ENCODE results near the gene BANF1. TPM values are rescaled to one million over a fixed set of nuclear protein-coding genes. Genes with fewer than 3 reads are reported as not detected.

Gene BANF1
- total RNA-seq, 4 donors from 2014 or later = 35.9 to 61.2 (median 43.4) TPM

DNA sequence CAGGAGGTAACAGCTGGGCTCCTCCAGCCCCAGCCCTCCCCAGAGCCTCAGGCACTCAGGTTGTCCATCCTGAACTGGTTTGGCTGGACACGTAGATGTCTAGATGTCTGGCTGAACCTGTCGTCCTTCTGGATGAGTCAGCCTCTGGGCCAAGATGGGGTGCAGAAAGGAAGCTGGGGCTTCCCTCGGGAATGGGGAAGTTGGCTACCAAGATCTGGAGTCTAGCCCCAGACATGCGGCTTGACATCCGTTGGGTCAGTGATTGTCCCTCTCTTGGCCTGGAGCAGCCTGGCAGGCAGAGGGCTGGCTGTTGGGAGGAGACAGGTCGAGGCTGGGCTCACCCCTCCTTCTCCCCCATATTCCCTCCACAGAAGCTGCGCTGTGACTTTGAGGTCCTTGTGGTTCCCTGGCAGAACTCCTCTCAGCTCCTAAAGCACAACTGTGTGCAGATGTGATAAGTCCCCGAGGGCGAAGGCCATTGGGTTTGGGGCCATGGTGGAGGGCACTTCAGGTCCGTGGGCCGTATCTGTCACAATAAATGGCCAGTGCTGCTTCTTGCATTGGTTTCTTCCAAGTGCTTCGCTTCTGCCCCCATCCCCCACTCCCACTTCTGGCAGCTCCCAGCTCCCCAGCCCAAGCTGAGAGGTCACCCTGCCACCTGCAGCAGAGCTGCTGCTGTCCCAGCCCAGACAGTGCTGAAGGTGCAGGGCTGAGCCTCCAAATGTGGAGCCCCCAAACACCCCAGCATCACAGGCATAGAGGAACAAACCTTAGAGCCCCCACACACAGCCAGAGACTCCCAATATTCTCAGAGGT lies 10.9 kb downstream of the BANF1 start:
- WGBS, 2 donors (ENCODE audit: low coverage in 1 of 2) = no CpG with 5 or more reads among the region's 12 CpGs
- H3K4me3 ChIP-seq = no peak overlapping the region
- H3K9me3 ChIP-seq = no peaks in the 10 kb centered on the region

DNA sequence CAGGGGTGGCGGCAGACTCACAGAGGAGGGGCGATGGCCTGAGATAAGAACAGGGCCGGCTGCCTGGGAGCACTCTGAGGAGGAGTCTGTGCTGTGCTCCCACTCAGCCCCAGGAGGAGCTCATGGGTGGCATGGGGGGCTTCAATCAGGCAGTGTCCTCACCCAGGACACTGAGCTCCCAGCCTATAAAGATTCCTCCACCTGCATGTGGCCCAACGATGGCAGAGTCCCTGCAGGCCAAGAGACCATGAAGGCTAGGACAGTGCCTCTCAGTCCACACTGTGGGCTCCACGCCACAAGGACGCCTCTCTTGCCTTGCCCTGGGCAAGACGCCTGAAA lies 11.4 kb downstream of the BANF1 start:
- no peaks in the 10 kb centered on the region for H3K9me3 ChIP-seq
- no peak for ATAC-seq
- no peak overlapping the region for H3K27ac ChIP-seq
- peaks cover 40% of the 10 kb centered on the region for H3K27me3 ChIP-seq
- peaks cover 0 to 9% (median 0%) of the 10 kb centered on the region in 3 donors for H3K4me1 ChIP-seq
- WGBS, 2 donors (ENCODE audit: low coverage in 1 of 2) = 90% methylated on average over 3 of the region's 7 CpGs; no CpG with 5 or more reads in 1 of the 2 donors
- no peak for TF ChIP-seq POLR2AphosphoS5 (IDR thresholded peaks at IDR 0.05)
- no peak for TF ChIP-seq EP300 (IDR thresholded peaks at IDR 0.05)
- no peak for TF ChIP-seq POLR2A (IDR thresholded peaks at IDR 0.05)
- TF ChIP-seq, protein P1, sequence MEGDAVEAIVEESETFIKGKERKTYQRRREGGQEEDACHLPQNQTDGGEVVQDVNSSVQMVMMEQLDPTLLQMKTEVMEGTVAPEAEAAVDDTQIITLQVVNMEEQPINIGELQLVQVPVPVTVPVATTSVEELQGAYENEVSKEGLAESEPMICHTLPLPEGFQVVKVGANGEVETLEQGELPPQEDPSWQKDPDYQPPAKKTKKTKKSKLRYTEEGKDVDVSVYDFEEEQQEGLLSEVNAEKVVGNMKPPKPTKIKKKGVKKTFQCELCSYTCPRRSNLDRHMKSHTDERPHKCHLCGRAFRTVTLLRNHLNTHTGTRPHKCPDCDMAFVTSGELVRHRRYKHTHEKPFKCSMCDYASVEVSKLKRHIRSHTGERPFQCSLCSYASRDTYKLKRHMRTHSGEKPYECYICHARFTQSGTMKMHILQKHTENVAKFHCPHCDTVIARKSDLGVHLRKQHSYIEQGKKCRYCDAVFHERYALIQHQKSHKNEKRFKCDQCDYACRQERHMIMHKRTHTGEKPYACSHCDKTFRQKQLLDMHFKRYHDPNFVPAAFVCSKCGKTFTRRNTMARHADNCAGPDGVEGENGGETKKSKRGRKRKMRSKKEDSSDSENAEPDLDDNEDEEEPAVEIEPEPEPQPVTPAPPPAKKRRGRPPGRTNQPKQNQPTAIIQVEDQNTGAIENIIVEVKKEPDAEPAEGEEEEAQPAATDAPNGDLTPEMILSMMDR (IDR thresholded peaks at IDR 0.05) = no peak
- H3K4me3 ChIP-seq = no peak overlapping the region
- no peaks in the 10 kb centered on the region for H3K36me3 ChIP-seq

More for the DNA sequence above, 10.9 kb downstream of the BANF1 start:
- H3K27me3 ChIP-seq = peaks cover 40% of the 10 kb centered on the region
- H3K4me1 ChIP-seq = peaks cover 0 to 9% (median 0%) of the 10 kb centered on the region in 3 donors
- H3K27ac ChIP-seq = no peak overlapping the region
- TF ChIP-seq POLR2A (IDR thresholded peaks at IDR 0.05) = no peak
- no peak for TF ChIP-seq POLR2AphosphoS5 (IDR thresholded peaks at IDR 0.05)
- TF ChIP-seq EP300 (IDR thresholded peaks at IDR 0.05) = no peak
- H3K36me3 ChIP-seq = no peaks in the 10 kb centered on the region
- ATAC-seq = no peak

DNA sequence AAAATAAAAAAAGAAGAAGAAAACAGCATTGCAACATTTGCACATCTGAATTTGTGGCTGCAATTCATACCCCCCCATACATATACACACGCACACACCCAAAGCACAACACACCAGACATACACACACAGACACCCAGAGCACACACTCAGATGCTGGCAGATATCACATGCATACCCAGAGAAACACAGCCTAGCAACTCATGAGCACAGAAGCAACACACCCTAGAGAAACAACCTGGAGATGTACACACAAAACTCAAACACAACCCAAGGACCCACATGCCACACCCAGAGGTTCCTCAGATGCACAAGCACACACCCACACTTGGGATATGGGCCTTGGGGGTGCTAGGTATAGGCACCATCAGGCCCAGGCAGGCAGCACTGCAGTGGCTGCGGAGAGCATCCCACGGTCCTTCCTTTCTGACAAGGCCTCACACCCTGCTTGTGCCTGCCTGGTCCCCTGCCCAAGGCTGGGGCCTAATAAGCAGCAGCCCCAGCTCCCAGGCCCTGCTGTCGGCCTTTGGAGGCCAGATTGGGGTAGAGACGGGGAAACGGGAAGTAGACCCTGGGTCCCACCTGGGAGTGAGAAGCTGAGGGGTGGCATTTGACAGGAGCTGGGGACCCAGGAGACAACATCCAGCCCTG lies 12.6 kb downstream of the BANF1 start:
- peaks cover 40% of the 10 kb centered on the region for H3K27me3 ChIP-seq
- TF ChIP-seq POLR2A (IDR thresholded peaks at IDR 0.05) (no peak), POLR2AphosphoS5 (IDR thresholded peaks at IDR 0.05) (no peak), EP300 (IDR thresholded peaks at IDR 0.05) (no peak)
- TF ChIP-seq, protein P1 (IDR thresholded peaks at IDR 0.05) = no peak
- ATAC-seq = no peak
- H3K27ac ChIP-seq = no peak overlapping the region
- no peak overlapping the region for H3K4me3 ChIP-seq
- H3K36me3 ChIP-seq = no peaks in the 10 kb centered on the region
- H3K9me3 ChIP-seq = no peaks in the 10 kb centered on the region
- 85 to 100% methylated on average over 1 to 2 of the region's 6 CpGs for WGBS, 2 donors (ENCODE audit: low coverage in 1 of 2)
- peaks cover 0 to 9% (median 0%) of the 10 kb centered on the region in 3 donors for H3K4me1 ChIP-seq

DNA sequence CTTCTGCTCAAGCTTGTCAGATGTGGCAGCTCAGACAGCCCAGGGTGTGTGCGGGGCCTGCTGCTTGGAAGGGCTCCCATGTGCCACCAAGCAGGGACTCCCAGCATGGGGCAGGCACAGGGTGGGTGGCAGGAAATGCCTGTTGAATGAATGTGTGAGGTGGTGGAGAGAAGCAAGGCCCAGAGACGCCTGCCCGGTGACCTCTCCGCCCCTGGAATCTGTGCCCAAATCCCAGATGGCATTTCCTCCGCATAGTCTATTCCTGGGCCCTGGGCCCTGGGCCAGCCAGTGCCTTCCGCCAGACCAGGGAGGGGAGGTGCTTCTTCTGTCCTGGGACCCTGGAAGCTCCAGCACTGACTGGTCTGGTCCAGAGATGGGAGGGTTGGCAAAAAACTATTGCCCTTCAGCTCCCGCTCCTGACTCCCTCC lies 13.2 kb downstream of the BANF1 start:
- no peak overlapping the region for H3K4me3 ChIP-seq
- 64 to 100% methylated on average over 1 to 4 of the region's 7 CpGs for WGBS, 2 donors (ENCODE audit: low coverage in 1 of 2)
- no peaks in the 10 kb centered on the region for H3K9me3 ChIP-seq
- H3K27me3 ChIP-seq = peaks cover 43% of the 10 kb centered on the region
- no peaks in the 10 kb centered on the region for H3K36me3 ChIP-seq
- TF ChIP-seq EP300 (IDR thresholded peaks at IDR 0.05) (no peak), POLR2A (IDR thresholded peaks at IDR 0.05) (no peak), POLR2AphosphoS5 (IDR thresholded peaks at IDR 0.05) (no peak)
- TF ChIP-seq, protein P1 (IDR thresholded peaks at IDR 0.05) = no peak
- peak; percentile 24 for ATAC-seq
- no peak overlapping the region for H3K27ac ChIP-seq
- peaks cover 0 to 9% (median 0%) of the 10 kb centered on the region in 3 donors for H3K4me1 ChIP-seq

DNA sequence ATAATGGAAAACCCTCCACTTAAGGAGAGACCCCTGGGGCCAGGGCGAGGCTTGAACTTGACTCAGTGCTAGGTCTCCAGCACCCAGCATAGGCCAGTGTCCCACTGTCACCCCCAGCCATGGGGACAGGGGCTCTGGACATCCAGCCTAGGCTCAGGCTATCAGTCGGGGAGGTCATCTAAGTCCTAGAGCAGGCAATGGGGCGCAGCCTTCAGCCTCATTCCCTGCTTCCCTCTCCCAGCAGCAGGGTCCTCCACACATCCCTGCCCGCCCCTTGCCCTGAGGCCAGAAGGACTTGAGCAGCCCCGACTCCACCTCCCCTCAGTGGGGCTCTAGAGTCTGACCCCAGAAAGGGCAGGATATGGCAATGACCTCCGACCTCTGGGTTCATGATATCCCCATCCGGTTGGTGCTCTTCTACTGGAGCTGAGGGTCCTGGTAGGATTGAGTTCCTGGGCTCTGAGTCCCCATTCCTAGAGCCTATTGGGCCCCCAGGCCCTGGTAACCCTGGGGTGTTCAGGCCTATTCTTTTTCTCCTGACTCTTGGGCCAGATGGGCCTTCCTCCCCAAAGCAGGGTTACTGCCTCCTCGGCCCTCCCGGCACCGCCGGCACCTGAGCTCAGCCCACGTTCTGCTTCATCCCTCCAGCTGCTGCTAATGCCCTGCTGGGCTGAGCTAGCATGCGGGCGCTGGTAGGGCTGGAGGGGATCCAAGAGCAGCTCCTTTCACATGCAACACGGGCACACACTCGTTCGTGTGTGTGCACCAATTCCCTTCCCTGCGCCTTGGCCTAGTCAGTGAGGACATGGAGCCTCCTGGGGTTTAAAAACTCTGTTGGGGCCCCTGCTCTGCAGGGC lies 13.9 kb downstream of the BANF1 start:
- H3K36me3 ChIP-seq = no peaks in the 10 kb centered on the region
- ATAC-seq = no peak
- H3K9me3 ChIP-seq = no peaks in the 10 kb centered on the region
- no peak overlapping the region for H3K27ac ChIP-seq
- H3K27me3 ChIP-seq = peaks cover 43% of the 10 kb centered on the region
- 74% methylated on average over 5 of the region's 18 CpGs; no CpG with 5 or more reads in 1 of the 2 donors for WGBS, 2 donors (ENCODE audit: low coverage in 1 of 2)
- no peak overlapping the region for H3K4me3 ChIP-seq
- peaks cover 0 to 9% (median 0%) of the 10 kb centered on the region in 3 donors for H3K4me1 ChIP-seq
- no peak for TF ChIP-seq EP300 (IDR thresholded peaks at IDR 0.05)
- TF ChIP-seq POLR2A (IDR thresholded peaks at IDR 0.05) = no peak
- no peak for TF ChIP-seq POLR2AphosphoS5 (IDR thresholded peaks at IDR 0.05)
- TF ChIP-seq, protein P1 (IDR thresholded peaks at IDR 0.05) = no peak

Data from gastroesophageal sphincter (tissue), 4 donors.